Body of pancreas (tissue), 4 donors: ENCODE measurements around the gene PHLPP2.

ENCODE experiments used
- CTCF ChIP-seq, 7 experiments: fragments of 450-650 bp in 4 of 7; fragments of 200-600 bp in 3 of 7; sonication (generic) in 3 of 7; IDR thresholded peaks; one replicate each; pipeline ENCODE4 v1.5.1; 2016 to 2019; ENCODE audit warnings: antibody characterized with exemption in 7 of 7
- POLR2A ChIP-seq, 3 donors: fragments of 450-650 bp; IDR thresholded peaks; one replicate each; pipeline ENCODE4 v1.6.1; 2016; ENCODE audit warnings: antibody characterized with exemption in 3 of 3, mild to moderate bottlenecking in 2 of 3

GRCh38 chr16:71625113-71625850, 99.2 kb downstream of the PHLPP2 start:
- no peak for TF ChIP-seq CTCF (IDR thresholded peaks at IDR 0.05)
- no peak for TF ChIP-seq POLR2A (IDR thresholded peaks at IDR 0.05)
